Measurements from ENCODE around the gene ICAM3.
A peak's percentile ranks its signal among the peaks of the same experiment; 100 is the strongest.
"Not testable (repeated sequence)": the region's sequence is repeated elsewhere in the genome, so short reads cannot be mapped to it uniquely, and the experiment has no call there.

The ICAM3 gene

DNA sequence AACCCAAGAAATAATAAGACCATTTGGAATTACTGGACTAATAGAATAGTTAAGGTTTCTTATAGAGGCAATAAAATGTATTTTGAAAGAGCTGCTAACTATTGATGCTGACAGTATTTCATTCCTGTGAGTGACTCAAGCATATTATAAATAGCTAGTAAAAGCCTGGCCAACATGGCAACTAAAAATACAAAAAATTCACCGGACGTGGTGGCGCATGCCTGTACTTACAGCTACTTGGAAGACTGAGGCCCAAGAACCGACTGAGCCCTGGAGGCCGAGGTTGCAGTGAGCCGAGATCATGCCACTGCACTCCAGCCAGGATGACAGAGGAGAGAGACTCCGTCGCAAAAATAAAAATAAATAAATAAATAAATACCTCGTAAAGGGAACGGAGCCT, 5.4 kb upstream of the ICAM3 start:
- no peak for DNase-seq

DNA sequence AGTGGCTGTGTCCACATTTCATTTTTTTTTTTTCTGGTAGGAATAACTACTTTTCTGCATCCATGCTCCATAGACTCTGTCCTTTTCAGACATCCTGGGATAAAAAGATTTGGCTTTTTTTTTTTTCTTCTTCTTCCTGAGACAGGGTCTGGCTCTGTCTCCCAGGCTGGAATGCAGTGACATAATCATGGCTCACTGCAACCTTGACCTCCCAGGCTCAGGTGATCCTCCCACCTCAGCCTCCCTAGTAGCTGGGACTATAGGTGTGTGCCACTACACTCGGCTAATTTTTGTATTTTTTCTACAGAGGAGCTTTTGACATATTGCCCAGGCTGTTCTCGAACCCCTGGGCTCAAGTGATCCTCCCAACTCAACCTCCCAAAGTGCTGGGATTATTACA, 4.1 kb upstream of the ICAM3 start:
- no peak for DNase-seq

- DNase-seq = no peak
These were observed 553 bp upstream of the ICAM3 start for GRCh38 chr19:10339977-10340376.

GRCh38 chr19:10338940-10339339, 484 bp downstream of the ICAM3 start:
- no peak for DNase-seq

- not testable (repeated sequence) for DNase-seq
These were observed 2.7 kb downstream of the ICAM3 start for GRCh38 chr19:10336725-10337124.

DNA sequence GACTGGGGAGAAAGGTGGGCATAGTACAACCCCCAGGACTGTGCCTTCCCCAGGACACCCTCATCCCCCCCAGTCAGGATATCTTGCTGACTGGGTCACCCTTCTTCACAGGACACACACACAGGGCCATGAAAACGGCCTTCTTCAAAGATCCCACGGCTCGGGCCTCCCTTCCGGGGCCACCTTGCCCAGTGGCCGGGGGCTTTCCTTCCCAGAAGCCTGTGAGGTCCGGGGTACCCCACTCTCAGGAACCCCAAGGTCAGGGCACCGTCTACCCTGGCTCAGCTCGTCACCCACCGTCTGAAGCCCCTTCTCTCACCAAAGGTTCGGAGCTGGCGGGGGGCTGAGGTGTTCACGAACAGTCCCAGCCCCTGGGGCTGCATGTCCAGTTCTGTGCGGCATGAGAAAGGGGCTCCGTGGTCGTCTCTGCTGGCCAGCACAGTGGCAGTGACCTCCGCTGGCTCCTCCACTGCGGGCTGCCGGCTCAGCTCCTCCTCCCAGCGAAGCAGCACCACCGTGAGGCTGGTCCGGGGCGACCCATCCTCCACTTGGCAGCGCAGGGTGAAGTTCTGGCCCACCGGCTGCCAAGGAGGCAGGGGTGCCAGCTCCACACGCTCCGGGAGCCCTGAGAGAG, 4.0 kb downstream of the ICAM3 start:
- no peak for DNase-seq

DNA sequence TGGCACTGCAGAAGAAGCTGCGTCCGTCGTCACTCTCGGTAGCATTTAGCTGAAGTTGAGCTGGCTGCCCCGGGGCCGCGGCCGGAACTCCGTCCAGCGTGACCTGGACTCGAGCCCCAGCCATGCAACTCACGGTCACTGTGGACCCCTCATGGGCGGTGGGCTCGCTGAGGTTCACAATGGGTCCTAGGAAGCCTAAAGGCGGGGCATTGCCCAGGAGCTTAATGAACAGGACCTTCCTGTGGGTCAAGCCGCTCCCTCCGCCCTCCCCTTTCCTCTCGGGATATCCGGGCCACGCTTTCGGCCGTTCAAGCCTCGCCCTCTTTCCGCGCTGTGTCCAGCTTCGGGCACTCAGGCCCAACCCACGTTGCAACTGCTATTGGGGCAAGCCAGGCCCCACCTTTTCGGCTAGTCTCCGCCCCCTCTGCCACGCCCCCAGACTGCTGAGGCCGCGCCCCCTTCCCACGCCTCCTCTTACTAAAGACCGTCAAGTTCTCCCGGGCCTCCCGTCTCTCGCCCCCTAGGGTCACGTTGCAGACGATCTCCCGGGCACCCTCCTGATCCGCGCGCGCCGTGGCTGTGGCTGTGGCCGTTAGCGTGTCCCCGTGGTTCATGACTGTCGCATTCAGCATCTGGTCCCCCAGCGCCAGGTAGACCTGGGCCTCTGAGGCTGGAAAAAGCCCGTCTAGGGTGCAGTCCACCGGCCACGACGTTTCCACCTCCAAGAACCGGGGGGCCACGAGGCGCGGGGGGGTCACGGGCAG, 4.7 kb downstream of the ICAM3 start:
- no peak for DNase-seq

DNA sequence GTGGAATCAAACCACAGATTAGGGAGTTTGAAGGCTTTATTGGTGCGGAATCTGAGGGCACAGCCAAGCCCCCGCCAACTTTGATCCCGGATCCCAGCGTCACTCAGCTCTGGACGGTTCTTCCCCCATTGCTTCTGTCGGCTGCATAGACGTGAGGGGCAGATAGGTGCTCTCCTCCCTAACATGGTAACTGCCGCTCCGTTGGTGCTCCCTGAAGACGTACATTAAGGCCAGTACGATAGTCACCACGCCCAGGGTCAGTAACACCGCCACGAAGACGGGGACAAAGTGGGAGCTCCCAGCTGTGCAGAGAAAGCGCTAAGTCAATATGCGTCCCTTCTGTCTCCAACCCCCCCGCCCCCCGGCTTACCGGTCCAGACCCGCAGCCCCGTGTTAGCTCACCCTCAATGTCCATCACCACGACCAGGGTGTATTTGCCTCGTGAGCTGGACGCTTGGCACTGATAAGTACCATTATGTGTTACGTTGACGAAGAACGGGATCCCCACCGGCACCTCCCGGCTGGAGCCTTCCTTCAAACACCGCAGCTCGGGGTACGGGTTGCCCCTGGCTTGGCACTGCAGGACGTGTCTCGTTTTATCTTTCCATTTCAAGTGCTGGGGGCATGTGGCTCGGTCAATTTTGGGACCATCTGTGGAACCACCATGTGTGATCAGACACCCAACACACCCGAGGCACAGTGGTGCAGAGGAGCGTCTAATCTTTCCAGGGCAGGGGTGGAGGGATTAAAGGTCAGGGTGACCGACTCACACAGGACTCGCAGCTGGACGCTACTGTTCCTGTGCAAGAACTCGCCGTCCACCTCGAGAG, 5.5 kb downstream of the ICAM3 start:
- DNase-seq = peak; percentile 12

DNA sequence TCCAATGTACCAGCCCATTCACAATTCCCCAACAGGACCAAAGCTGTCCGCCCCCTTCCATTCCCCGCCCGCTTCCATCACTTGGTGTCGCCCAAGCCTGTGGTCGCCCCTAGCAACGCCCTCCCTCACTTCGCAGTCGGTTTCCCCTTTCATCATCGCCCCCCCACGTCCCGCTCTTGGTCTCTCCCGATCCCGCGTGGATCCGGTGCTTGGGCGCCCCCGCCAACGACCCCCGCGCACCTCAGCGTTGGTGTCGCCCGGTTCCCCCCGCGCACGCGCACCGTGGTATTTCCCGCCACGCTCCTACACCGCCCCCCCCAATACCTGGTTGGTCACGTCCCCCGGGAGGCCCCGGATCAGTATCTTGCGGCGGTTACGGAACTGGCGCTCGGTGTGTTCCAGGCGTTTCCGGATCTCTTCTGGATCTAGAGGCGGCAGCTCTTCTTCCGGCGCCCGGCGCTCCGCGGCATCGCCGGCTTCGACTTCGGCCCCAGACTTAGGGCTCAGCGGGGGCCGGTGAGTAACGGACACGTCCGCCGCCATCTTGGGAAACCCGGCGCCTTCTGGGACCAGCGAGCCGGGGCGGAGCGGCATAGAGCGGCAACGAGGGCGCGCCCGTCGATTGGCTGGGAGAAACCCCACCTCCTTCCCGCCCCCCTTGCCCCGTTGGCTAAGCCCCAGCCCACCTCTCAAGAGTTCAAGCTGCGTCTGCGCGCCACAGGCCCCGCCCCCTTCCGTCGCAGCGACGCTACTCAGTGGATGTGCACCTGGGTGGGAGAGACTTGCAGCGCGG, 6.3 kb downstream of the ICAM3 start, which contains the start of gene RAVER1:
Gene RAVER1, minus strand, starts transcription at position 565 of the 793 bp plus-strand sequence. Its CDS starts 22 bp downstream, at position 543.
- DNase-seq = peak; percentile 99

DNA sequence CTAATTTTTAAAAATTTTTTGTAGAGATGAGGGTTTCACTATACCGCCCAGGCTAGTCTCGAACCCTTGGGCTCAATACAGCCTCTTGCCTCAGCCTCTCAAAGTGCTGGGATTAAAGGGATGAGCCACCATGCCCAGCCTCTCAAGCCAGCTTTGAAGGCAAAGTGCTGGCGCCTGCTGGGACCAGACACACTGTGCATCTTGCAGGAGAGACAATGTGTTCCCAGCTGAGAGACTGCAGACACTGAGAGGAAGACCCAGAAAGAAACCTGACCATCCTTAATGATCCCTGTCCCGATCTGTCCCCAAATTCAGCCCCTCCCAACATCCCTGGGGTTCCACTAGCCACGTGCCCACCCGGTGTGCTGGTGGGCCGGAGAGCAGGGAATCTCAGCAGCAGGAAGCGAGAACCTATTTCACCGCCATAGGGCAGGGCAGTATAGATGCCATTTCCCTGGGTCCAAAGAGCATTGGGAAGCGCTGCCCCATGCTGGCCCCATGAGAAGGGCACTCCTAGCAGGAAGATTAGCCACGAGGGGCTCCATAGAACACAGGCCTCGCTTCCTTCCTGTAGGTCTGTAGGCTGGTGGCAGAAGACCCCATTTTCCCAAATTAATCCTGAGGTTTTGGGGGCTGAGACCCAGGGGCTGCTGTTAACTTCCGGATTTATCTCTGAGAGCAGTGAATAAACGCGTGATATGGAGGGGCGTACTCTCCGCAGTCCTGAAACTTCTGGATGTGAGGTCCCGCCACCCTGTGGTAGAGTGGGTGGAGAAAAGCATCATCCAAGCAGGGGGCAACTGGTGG, 7.1 kb downstream of the ICAM3 start:
- DNase-seq = no peak

DNA sequence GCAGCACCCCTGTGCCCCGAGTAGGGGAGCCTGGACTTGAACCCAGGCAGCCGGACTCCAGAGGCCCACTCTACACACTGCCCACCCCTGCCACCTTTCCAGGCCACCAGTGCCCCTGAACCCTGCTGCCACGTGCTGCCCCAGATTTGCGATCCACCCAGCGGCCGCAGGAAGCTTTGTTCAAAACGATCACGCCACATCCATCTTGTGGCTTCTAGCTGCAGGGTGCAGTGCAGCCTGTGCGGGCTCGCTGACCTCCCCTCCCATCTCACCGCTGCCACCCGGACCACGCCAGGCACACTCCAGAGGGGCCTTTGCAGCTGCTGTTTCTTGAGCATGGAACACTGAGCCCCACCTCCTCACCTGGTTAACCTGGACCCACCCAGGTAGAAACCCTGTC, 9.9 kb downstream of the ICAM3 start:
- DNase-seq = no peak

- DNase-seq = no peak
These were observed 10.6 kb downstream of the ICAM3 start for GRCh38 chr19:10328558-10329429.

GRCh38 chr19:10327793-10328192, 11.6 kb downstream of the ICAM3 start:
- DNase-seq = no peak

- DNase-seq = no peak
These were observed 13.7 kb downstream of the ICAM3 start for GRCh38 chr19:10325732-10326131.

GRCh38 chr19:10321874-10322835, 17.3 kb downstream of the ICAM3 start:
- no peak for DNase-seq

DNA sequence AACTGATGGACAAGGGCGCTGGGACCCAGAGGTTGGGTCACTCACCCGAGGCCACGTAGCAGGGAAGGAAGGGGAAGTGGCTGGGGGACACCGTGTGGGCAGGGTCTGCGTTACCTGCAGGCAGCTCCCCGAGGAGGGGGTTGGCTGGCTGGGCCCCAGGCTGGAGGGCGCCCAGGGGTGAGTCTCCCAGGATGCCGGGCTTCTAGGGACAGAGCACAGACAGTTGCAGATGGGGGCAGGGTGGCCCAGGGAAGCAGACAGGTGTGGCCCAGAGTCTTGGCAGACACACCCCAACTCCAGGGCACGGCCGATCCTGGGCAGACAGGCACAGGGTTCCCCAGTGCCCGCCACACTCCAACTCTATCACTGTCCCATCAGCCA, 18.0 kb downstream of the ICAM3 start:
- DNase-seq = no peak

- no peak for DNase-seq
These were observed 18.6 kb downstream of the ICAM3 start for GRCh38 chr19:10320602-10321416.

GRCh38 chr19:10318807-10319682, 20.4 kb downstream of the ICAM3 start:
- DNase-seq = no peak
